ENCODE measurements around the gene C2CD4C.

Gene C2CD4C

GRCh38 chr19:379796-380195 is 29.2 kb downstream of the C2CD4C start:
- no peak for DNase-seq

- no peak for DNase-seq
Measured at GRCh38 chr19:378706-379105, 30.2 kb downstream of the C2CD4C start.

GRCh38 chr19:377801-378581 is 31.0 kb downstream of the C2CD4C start:
- no peak for DNase-seq

- no peak for DNase-seq
Measured at GRCh38 chr19:376111-376470, 32.9 kb downstream of the C2CD4C start.

- DNase-seq, result no peak
Measured at GRCh38 chr19:375395-376110, 33.4 kb downstream of the C2CD4C start.

GRCh38 chr19:374886-375235 is 34.1 kb downstream of the C2CD4C start:
- DNase-seq, result no peak

- DNase-seq, result no peak
Measured at GRCh38 chr19:374183-374885, 34.6 kb downstream of the C2CD4C start.

GRCh38 chr19:373391-374182 is 35.4 kb downstream of the C2CD4C start:
- DNase-seq, result no peak

GRCh38 chr19:372306-372890 is 36.5 kb downstream of the C2CD4C start:
- no peak for DNase-seq

GRCh38 chr19:371501-372168 is 37.3 kb downstream of the C2CD4C start:
- DNase-seq, result no peak

- DNase-seq, result no peak
Measured at GRCh38 chr19:370641-371330, 38.2 kb downstream of the C2CD4C start.

GRCh38 chr19:369876-370275 is 39.1 kb downstream of the C2CD4C start:
- no peak for DNase-seq

- DNase-seq, result no peak
Measured at GRCh38 chr19:369256-369655, 39.7 kb downstream of the C2CD4C start.

GRCh38 chr19:368630-369024 is 40.3 kb downstream of the C2CD4C start:
- DNase-seq, result no peak

- DNase-seq, result no peak
Measured at GRCh38 chr19:367963-368629, 40.9 kb downstream of the C2CD4C start.

GRCh38 chr19:367561-367960 is 41.4 kb downstream of the C2CD4C start:
- DNase-seq, result no peak

- DNase-seq, result no peak
Measured at GRCh38 chr19:366951-367350, 42.0 kb downstream of the C2CD4C start.

- no peak for DNase-seq
Measured at GRCh38 chr19:366205-366783, 42.7 kb downstream of the C2CD4C start.

GRCh38 chr19:364496-365287 is 44.3 kb downstream of the C2CD4C start:
- no peak for DNase-seq

GRCh38 chr19:362683-363082 is 46.3 kb downstream of the C2CD4C start:
- no peak for DNase-seq

Measured in bone marrow (tissue), 2 donors.